GM20431 (cell line): Measurements from ENCODE around the gene TMEM132C.

ENCODE experiments used
- in situ Hi-C: fragments of 300-500 bp; cut with MseI, MboI; formaldehyde crosslinking; loops from one replicate; pipeline ENCODE4 v1.15.0; 2020; ENCODE audit warnings: low sequenced_read_pairs; ENCODE audit not compliant: unreplicated experiment

Gene TMEM132C

GRCh38 chr12:128537668-128538067, 270.7 kb downstream of the TMEM132C start:
- in situ Hi-C loops = no loop called here

- in situ Hi-C loops = no loop called here
Observed at GRCh38 chr12:128542844-128543243, 275.9 kb downstream of the TMEM132C start.

- in situ Hi-C loops = no loop called here
Observed at GRCh38 chr12:128543460-128543859, 276.5 kb downstream of the TMEM132C start.

- in situ Hi-C loops = no loop called here
Observed at GRCh38 chr12:128543971-128544370, 277.0 kb downstream of the TMEM132C start.

GRCh38 chr12:128548949-128549348, 282.0 kb downstream of the TMEM132C start:
- in situ Hi-C loops = no loop called here

GRCh38 chr12:128549601-128550218, 282.7 kb downstream of the TMEM132C start:
- in situ Hi-C loops = no loop called here

GRCh38 chr12:128551266-128551665, 284.3 kb downstream of the TMEM132C start:
- in situ Hi-C loops = no loop called here

GRCh38 chr12:128554546-128555304, 287.8 kb downstream of the TMEM132C start:
- in situ Hi-C loops = no loop called here

- in situ Hi-C loops = no loop called here
Observed at GRCh38 chr12:128557231-128557630, 290.3 kb downstream of the TMEM132C start.

GRCh38 chr12:128564956-128565355, 298.0 kb downstream of the TMEM132C start:
- in situ Hi-C loops = no loop called here

- in situ Hi-C loops = no loop called here
Observed at GRCh38 chr12:128567730-128568129, 300.8 kb downstream of the TMEM132C start.

- in situ Hi-C loops = no loop called here
Observed at GRCh38 chr12:128570191-128571065, 303.5 kb downstream of the TMEM132C start.

- in situ Hi-C loops = no loop called here
Observed at GRCh38 chr12:128571906-128572810, 305.2 kb downstream of the TMEM132C start.

- in situ Hi-C loops = no loop called here
Observed at GRCh38 chr12:128573907-128574306, 306.9 kb downstream of the TMEM132C start.

- in situ Hi-C loops = no loop called here
Observed at GRCh38 chr12:128578045-128578444, 311.1 kb downstream of the TMEM132C start.

GRCh38 chr12:128581321-128581761, 314.4 kb downstream of the TMEM132C start:
- in situ Hi-C loops = no loop called here

- in situ Hi-C loops = no loop called here
Observed at GRCh38 chr12:128583453-128583852, 316.5 kb downstream of the TMEM132C start.

- in situ Hi-C loops = no loop called here
Observed at GRCh38 chr12:128586451-128587029, 319.6 kb downstream of the TMEM132C start.

- in situ Hi-C loops = no loop called here
Observed at GRCh38 chr12:128587918-128588317, 320.9 kb downstream of the TMEM132C start.
